GM23338 (cell line): ENCODE measurements around the gene TMEM30B. TPM values are rescaled to one million over a fixed set of nuclear protein-coding genes. Genes with fewer than 3 reads are reported as not detected.

ENCODE experiments used
- ATAC-seq: fragments of 200-7000 bp; cut with Tn5 transposase; 3 replicates; pipeline ENCODE4 v1.9.1; 2020
- DNase-seq: peaks from one replicate; pipeline ENCODE4 v3.0.0-alpha.2; 2015; ENCODE audit warnings: low spot score
- H2AFZ ChIP-seq: fragments of 200-600 bp; sonication (generic); 2 replicates; pipeline ENCODE4 v1.8.0; 2016; ENCODE audit warnings: antibody characterized with exemption, mild to moderate bottlenecking, moderate library complexity
- H3F3A ChIP-seq: fragments of 200-600 bp; sonication (generic); replicated peaks from 2 replicates; pipeline ENCODE4 v1.8.0; 2017; ENCODE audit warnings: antibody characterized with exemption, mixed run types, low read depth
- H3K27ac ChIP-seq: fragments of 200-600 bp; sonication (generic); 2 replicates; pipeline ENCODE4 v1.6.1; 2016; ENCODE audit warnings: low read depth
- H3K27me3 ChIP-seq: fragments of 200-600 bp; sonication (generic); 2 replicates; pipeline ENCODE4 v1.8.0; 2016; ENCODE audit warnings: mild to moderate bottlenecking, mixed run types, moderate library complexity; ENCODE audit not compliant: insufficient read depth
- H3K36me3 ChIP-seq: fragments of 200-600 bp; sonication (generic); 2 replicates; pipeline ENCODE4 v1.8.0; 2016; ENCODE audit warnings: mild to moderate bottlenecking; ENCODE audit not compliant: insufficient read depth
- H3K4me1 ChIP-seq: fragments of 200-600 bp; sonication (generic); 2 replicates; pipeline ENCODE4 v1.8.0; 2016; ENCODE audit warnings: mild to moderate bottlenecking, moderate library complexity; ENCODE audit not compliant: insufficient read depth
- H3K4me2 ChIP-seq: fragments of 200-600 bp; sonication (generic); 2 replicates; pipeline ENCODE4 v1.7.1; 2017; ENCODE audit warnings: mixed run types
- H3K4me3 ChIP-seq: fragments of 200-600 bp; sonication (generic); 2 replicates; pipeline ENCODE4 v1.6.1; 2016; ENCODE audit warnings: mixed run types
- H3K79me2 ChIP-seq: fragments of 200-600 bp; sonication (generic); replicated peaks from 2 replicates; pipeline ENCODE4 v1.8.0; 2017; ENCODE audit warnings: mild to moderate bottlenecking; ENCODE audit not compliant: insufficient read depth
- H3K9me2 ChIP-seq: fragments of 200-600 bp; sonication (generic); 2 replicates; pipeline ENCODE4 v1.8.0; 2017; ENCODE audit not compliant: insufficient read depth
- H4K20me1 ChIP-seq: fragments of 200-600 bp; sonication (generic); replicated peaks from 2 replicates; pipeline ENCODE4 v1.8.0; 2017; ENCODE audit warnings: mild to moderate bottlenecking; ENCODE audit not compliant: insufficient read depth
- H3K27ac Mint-ChIP-seq: 2 replicates; pipeline ENCODE4 v1.8.0; 2020; ENCODE audit warnings: inconsistent platforms, mild to moderate bottlenecking, moderate library complexity, mixed read lengths
- H3K27me3 Mint-ChIP-seq: 3 replicates; pipeline ENCODE4 v1.8.0; 2022; ENCODE audit warnings: low read depth, mild to moderate bottlenecking, moderate library complexity, mixed read lengths, inconsistent platforms; ENCODE audit not compliant: insufficient read depth, poor library complexity
- H3K36me3 Mint-ChIP-seq: 3 replicates; pipeline ENCODE4 v1.8.0; 2021; ENCODE audit warnings: low read depth, mild to moderate bottlenecking, inconsistent platforms, moderate library complexity, mixed read lengths
- H3K4me1 Mint-ChIP-seq: 3 replicates; pipeline ENCODE4 v1.8.0; 2020; ENCODE audit warnings: mild to moderate bottlenecking, inconsistent platforms, mixed read lengths
- H3K4me3 Mint-ChIP-seq: 3 replicates; pipeline ENCODE4 v1.8.0; 2021; ENCODE audit warnings: moderate library complexity, mild to moderate bottlenecking, inconsistent platforms, mixed read lengths
- H3K9me3 Mint-ChIP-seq: 3 replicates; pipeline ENCODE4 v1.8.0; 2020; ENCODE audit warnings: moderate library complexity, mild to moderate bottlenecking, inconsistent platforms, mixed read lengths
- CREB1 ChIP-seq: fragments of 250-450 bp; sonication (Bioruptor Pico); IDR thresholded peaks from 2 replicates; pipeline ENCODE4 v1.5.0; 2020; ENCODE audit warnings: low read depth, mild to moderate bottlenecking, moderate library complexity
- EZH2phosphoT487 ChIP-seq: fragments of 200-600 bp; sonication (generic); IDR thresholded peaks from one replicate; pipeline ENCODE4 v1.8.1; 2018; ENCODE audit warnings: antibody characterized with exemption; ENCODE audit not compliant: unreplicated experiment
- JUNB ChIP-seq: IDR thresholded peaks from one replicate; pipeline ENCODE4 v1.6.1; 2016; ENCODE audit warnings: antibody characterized with exemption; ENCODE audit not compliant: unreplicated experiment
- POLR2AphosphoS5 ChIP-seq: IDR thresholded peaks from 2 replicates; pipeline ENCODE4 v1.6.1; 2016; ENCODE audit warnings: antibody characterized with exemption, low read depth
- ZNF114 ChIP-seq: fragments of 250-450 bp; sonication (Bioruptor Pico); IDR thresholded peaks from 2 replicates; pipeline ENCODE4 v1.5.0; 2020; ENCODE audit warnings: mild to moderate bottlenecking, moderate library complexity
- ZNF331 ChIP-seq: fragments of 250-450 bp; sonication (Bioruptor Pico); IDR thresholded peaks from 2 replicates; pipeline ENCODE4 v1.5.0; 2020; ENCODE audit warnings: low read depth, mild to moderate bottlenecking, moderate library complexity
- polyA plus RNA-seq: library from polyadenylated mRNA; unstranded; fragments of >200 nt; fragmentation: Nextera tagmentation; extraction: Ambion mirVana; gene quantifications from 2 replicates; pipeline ENCODE4 v1.2.1, GENCODE V29; 2016
- total RNA-seq: library from RNA; depleted of rRNA; stranded (reverse); fragments of >200 nt; shearing (Covaris generic); gene quantifications from 2 replicates; pipeline ENCODE4 v1.2.3, GENCODE V29; 2014
- TF ChIP-seq, protein P1 (sequence below), 2 experiments: fragments of 200-600 bp in 1 of 2; sonication (generic) in 1 of 2; conservative IDR thresholded peaks; 2 replicates each; pipeline versions ENCODE4 v1.5.1 to v1.6.1; 2016 to 2017; ENCODE audit warnings: antibody characterized with exemption in 2 of 2, low read depth in 2 of 2, mild to moderate bottlenecking in 2 of 2, moderate library complexity in 1 of 2
- TF ChIP-seq, protein P2 (sequence below): IDR thresholded peaks from 2 replicates; pipeline ENCODE4 v1.6.1; 2016; ENCODE audit warnings: antibody characterized with exemption
- TF ChIP-seq, protein P3 (sequence below): fragments of 250-450 bp; sonication (Bioruptor Pico); IDR thresholded peaks from 2 replicates; pipeline ENCODE4 v1.5.0; 2020; ENCODE audit warnings: mild to moderate bottlenecking, moderate library complexity
- TF ChIP-seq, protein P4 (sequence below): IDR thresholded peaks from one replicate; pipeline ENCODE4 v1.6.1; 2018; ENCODE audit warnings: antibody characterized with exemption; ENCODE audit not compliant: unreplicated experiment

Gene TMEM30B
- total and polyA plus RNA-seq, 2 experiments from 2014 or later, result 7.2 to 22.9 TPM

DNA sequence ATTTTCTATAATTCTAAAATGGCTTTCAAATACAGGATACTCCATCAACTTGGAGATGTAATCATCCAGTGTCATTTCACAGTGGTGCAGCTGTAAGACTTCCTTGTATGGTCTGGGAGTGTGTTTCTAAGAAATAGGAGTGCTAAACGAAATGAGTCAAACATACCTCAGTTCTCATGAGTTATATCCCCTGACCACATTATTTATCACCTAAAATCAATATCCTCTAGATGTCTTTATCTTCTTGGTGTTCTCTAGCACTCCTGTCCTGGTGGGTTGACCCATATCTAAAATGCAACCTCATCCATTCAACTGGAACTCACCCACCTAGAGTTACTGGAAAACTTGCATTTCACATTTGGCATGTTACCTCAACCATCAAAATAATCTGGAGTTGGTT lies 33.2 kb downstream of the TMEM30B start (continued):
- TF ChIP-seq, protein P1, sequence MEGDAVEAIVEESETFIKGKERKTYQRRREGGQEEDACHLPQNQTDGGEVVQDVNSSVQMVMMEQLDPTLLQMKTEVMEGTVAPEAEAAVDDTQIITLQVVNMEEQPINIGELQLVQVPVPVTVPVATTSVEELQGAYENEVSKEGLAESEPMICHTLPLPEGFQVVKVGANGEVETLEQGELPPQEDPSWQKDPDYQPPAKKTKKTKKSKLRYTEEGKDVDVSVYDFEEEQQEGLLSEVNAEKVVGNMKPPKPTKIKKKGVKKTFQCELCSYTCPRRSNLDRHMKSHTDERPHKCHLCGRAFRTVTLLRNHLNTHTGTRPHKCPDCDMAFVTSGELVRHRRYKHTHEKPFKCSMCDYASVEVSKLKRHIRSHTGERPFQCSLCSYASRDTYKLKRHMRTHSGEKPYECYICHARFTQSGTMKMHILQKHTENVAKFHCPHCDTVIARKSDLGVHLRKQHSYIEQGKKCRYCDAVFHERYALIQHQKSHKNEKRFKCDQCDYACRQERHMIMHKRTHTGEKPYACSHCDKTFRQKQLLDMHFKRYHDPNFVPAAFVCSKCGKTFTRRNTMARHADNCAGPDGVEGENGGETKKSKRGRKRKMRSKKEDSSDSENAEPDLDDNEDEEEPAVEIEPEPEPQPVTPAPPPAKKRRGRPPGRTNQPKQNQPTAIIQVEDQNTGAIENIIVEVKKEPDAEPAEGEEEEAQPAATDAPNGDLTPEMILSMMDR (conservative IDR thresholded peaks at IDR 0.05; ENCODE audit: low read depth in 2 of 2), result no peak
- TF ChIP-seq ZNF114 (CRISPR knock-in tag), result no peak

DNA sequence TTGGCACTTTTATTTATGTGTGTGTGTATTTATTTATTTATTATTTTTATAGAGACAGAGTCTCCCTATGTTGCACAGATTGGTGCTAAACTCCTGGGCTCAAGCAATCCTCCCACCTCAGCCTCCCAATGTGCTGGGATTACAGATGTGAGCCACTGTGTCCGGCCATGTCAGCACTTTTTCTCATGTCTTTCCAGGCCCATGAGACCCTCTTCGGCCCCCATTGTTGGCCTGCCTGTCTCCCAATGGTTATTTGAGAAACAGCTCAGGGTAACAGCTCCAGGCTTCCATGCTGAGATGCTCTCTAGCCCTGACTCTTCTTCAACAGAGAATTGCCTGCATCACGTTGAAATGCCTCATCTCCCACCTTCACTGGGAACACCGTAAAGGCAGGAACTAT lies 34.4 kb downstream of the TMEM30B start:
- Histone ChIP-seq H4K20me1 (no peaks in the 10 kb centered on the region), H3K79me2 (no peaks in the 10 kb centered on the region), H3F3A (no peaks in the 10 kb centered on the region), H2AFZ (no peak overlapping the region), H3K36me3 (no peaks in the 10 kb centered on the region), H3K27me3 (no peaks in the 10 kb centered on the region), H3K4me3 (no peak overlapping the region), H3K4me2 (no peak overlapping the region), H3K27ac (no peak overlapping the region), H3K9me2 (no peaks in the 10 kb centered on the region), H3K4me1 (peaks cover 10% of the 10 kb centered on the region)
- H3K4me3 Mint-ChIP-seq, result no peak overlapping the region
- H3K36me3 Mint-ChIP-seq, result peaks cover 6% of the 10 kb centered on the region
- DNase-seq (no peak), ATAC-seq (no peak)
- TF ChIP-seq, protein P2, sequence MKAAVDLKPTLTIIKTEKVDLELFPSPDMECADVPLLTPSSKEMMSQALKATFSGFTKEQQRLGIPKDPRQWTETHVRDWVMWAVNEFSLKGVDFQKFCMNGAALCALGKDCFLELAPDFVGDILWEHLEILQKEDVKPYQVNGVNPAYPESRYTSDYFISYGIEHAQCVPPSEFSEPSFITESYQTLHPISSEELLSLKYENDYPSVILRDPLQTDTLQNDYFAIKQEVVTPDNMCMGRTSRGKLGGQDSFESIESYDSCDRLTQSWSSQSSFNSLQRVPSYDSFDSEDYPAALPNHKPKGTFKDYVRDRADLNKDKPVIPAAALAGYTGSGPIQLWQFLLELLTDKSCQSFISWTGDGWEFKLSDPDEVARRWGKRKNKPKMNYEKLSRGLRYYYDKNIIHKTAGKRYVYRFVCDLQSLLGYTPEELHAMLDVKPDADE, result no peak
- TF ChIP-seq EZH2phosphoT487, result no peak
- TF ChIP-seq, protein P3, sequence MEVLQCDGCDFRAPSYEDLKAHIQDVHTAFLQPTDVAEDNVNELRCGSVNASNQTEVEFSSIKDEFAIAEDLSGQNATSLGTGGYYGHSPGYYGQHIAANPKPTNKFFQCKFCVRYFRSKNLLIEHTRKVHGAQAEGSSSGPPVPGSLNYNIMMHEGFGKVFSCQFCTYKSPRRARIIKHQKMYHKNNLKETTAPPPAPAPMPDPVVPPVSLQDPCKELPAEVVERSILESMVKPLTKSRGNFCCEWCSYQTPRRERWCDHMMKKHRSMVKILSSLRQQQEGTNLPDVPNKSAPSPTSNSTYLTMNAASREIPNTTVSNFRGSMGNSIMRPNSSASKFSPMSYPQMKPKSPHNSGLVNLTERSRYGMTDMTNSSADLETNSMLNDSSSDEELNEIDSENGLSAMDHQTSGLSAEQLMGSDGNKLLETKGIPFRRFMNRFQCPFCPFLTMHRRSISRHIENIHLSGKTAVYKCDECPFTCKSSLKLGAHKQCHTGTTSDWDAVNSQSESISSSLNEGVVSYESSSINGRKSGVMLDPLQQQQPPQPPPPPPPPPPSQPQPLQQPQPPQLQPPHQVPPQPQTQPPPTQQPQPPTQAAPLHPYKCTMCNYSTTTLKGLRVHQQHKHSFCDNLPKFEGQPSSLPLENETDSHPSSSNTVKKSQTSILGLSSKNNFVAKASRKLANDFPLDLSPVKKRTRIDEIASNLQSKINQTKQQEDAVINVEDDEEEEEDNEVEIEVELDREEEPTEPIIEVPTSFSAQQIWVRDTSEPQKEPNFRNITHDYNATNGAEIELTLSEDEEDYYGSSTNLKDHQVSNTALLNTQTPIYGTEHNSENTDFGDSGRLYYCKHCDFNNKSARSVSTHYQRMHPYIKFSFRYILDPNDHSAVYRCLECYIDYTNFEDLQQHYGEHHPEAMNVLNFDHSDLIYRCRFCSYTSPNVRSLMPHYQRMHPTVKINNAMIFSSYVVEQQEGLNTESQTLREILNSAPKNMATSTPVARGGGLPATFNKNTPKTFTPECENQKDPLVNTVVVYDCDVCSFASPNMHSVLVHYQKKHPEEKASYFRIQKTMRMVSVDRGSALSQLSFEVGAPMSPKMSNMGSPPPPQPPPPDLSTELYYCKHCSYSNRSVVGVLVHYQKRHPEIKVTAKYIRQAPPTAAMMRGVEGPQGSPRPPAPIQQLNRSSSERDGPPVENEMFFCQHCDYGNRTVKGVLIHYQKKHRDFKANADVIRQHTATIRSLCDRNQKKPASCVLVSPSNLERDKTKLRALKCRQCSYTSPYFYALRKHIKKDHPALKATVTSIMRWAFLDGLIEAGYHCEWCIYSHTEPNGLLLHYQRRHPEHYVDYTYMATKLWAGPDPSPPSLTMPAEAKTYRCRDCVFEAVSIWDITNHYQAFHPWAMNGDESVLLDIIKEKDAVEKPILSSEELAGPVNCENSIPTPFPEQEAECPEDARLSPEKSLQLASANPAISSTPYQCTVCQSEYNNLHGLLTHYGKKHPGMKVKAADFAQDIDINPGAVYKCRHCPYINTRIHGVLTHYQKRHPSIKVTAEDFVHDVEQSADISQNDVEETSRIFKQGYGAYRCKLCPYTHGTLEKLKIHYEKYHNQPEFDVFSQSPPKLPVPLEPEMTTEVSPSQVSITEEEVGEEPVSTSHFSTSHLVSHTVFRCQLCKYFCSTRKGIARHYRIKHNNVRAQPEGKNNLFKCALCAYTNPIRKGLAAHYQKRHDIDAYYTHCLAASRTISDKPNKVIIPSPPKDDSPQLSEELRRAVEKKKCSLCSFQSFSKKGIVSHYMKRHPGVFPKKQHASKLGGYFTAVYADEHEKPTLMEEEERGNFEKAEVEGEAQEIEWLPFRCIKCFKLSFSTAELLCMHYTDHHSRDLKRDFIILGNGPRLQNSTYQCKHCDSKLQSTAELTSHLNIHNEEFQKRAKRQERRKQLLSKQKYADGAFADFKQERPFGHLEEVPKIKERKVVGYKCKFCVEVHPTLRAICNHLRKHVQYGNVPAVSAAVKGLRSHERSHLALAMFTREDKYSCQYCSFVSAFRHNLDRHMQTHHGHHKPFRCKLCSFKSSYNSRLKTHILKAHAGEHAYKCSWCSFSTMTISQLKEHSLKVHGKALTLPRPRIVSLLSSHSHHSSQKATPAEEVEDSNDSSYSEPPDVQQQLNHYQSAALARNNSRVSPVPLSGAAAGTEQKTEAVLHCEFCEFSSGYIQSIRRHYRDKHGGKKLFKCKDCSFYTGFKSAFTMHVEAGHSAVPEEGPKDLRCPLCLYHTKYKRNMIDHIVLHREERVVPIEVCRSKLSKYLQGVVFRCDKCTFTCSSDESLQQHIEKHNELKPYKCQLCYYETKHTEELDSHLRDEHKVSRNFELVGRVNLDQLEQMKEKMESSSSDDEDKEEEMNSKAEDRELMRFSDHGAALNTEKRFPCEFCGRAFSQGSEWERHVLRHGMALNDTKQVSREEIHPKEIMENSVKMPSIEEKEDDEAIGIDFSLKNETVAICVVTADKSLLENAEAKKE (CRISPR knock-in tag), result no peak
- TF ChIP-seq, protein P1 (conservative IDR thresholded peaks at IDR 0.05; ENCODE audit: low read depth in 2 of 2), result no peak
- no peak for TF ChIP-seq JUNB
- TF ChIP-seq, protein P4, sequence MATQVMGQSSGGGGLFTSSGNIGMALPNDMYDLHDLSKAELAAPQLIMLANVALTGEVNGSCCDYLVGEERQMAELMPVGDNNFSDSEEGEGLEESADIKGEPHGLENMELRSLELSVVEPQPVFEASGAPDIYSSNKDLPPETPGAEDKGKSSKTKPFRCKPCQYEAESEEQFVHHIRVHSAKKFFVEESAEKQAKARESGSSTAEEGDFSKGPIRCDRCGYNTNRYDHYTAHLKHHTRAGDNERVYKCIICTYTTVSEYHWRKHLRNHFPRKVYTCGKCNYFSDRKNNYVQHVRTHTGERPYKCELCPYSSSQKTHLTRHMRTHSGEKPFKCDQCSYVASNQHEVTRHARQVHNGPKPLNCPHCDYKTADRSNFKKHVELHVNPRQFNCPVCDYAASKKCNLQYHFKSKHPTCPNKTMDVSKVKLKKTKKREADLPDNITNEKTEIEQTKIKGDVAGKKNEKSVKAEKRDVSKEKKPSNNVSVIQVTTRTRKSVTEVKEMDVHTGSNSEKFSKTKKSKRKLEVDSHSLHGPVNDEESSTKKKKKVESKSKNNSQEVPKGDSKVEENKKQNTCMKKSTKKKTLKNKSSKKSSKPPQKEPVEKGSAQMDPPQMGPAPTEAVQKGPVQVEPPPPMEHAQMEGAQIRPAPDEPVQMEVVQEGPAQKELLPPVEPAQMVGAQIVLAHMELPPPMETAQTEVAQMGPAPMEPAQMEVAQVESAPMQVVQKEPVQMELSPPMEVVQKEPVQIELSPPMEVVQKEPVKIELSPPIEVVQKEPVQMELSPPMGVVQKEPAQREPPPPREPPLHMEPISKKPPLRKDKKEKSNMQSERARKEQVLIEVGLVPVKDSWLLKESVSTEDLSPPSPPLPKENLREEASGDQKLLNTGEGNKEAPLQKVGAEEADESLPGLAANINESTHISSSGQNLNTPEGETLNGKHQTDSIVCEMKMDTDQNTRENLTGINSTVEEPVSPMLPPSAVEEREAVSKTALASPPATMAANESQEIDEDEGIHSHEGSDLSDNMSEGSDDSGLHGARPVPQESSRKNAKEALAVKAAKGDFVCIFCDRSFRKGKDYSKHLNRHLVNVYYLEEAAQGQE, result no peak
- no peak for TF ChIP-seq POLR2AphosphoS5
- TF ChIP-seq CREB1 (CRISPR knock-in tag), result no peak
- no peak for TF ChIP-seq ZNF331 (CRISPR knock-in tag)
- peaks cover 1% of the 10 kb centered on the region for H3K27me3 Mint-ChIP-seq
- peaks cover 8% of the 10 kb centered on the region for H3K9me3 Mint-ChIP-seq
- no peak overlapping the region for H3K27ac Mint-ChIP-seq
- peaks cover 10% of the 10 kb centered on the region; the same call in 2 of the 3 replicates for H3K4me1 Mint-ChIP-seq
